GM21515 (cell line): ENCODE results near the gene NLGN4X.
"Not testable (repeated sequence)": the region's sequence is repeated elsewhere in the genome, so short reads cannot be mapped to it uniquely, and the experiment has no call there.

Source experiments
- ATAC-seq: cut with Tn5 transposase; IDR thresholded peaks from one replicate; pipeline ENCODE4 v1.9.1; 2021; ENCODE audit not compliant: unreplicated experiment

The NLGN4X gene

GRCh38 chrX:6015423-6015822 is 213.2 kb downstream of the NLGN4X start:
- no peak for ATAC-seq

DNA sequence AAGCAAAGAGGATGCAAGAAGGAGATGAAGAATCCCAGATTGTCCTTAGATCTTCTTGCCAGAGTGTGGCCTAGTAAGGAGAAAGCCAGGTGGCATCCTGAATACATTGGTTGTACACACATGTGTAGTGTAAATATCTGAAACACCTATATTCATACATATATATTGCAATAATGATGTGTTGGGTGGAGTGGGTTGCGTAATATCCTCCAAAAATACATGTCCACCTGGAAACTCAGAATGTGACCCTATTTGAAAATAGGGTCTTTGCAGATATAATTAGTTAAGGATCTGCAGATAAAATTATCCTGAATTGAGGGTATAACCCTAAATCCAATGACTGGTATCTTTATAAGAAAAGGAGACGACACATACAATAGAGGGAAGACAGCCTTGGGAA is 216.3 kb downstream of the NLGN4X start:
- ATAC-seq = no peak

DNA sequence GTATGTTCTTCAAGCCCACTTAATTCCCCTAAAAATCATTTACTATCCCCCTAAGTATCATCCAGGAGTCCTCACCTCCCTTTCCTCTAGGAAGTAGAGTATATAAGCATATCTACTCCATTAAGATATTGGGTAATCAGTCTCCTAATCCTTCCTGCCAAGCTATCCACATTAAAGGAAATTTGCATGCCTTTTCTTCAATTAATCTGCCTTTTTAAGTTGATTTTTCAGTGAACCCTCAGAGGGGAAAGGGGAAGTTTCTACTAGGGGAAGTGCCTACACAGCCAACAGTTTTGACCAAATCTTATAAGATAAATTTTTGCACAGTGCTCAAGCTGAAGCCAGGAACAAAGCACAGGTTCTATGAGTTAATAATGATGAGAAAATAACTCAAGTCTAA is 222.8 kb downstream of the NLGN4X start:
- ATAC-seq = no peak

DNA sequence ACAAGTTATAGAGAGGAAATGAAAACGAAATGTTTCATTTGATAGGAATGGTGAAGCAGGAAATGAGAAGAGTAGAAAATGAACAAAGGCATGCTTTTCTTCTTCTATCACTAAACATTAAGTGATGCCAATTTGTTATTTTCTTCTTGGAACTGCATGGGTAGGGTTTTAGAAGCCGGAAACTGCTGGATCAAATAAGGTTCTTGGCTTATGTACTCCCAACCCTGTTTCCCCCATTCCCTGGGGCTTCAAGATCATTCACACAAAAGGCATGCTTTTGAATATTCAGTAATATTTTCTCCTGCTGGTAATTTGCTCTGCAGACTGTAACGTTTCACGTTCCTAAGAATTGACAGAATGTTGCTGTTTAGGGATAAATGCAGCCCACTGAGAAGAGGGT is 224.1 kb downstream of the NLGN4X start:
- ATAC-seq = no peak

- no peak for ATAC-seq
Measured at GRCh38 chrX:6002056-6002455, 226.6 kb downstream of the NLGN4X start.

GRCh38 chrX:5998901-5999300 is 229.8 kb downstream of the NLGN4X start:
- no peak for ATAC-seq

DNA sequence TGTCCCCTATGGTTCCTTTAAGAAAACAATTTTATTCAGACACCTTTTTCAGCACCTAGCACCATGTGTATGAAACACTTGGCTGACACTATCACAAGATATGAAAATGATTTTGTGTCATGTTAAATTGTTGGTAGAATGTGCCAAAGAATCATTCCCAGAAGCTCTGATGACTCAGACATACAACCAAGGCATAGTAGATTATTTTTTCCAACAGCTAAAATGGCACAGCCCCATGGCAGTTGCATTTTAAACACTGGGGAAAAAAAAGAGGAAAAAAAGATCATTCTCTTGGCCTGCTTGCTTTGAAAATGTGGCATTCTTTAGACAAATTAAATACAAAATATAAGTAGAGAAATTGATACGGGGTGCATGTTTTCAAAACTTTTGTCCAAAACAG is 230.2 kb downstream of the NLGN4X start:
- ATAC-seq = no peak

DNA sequence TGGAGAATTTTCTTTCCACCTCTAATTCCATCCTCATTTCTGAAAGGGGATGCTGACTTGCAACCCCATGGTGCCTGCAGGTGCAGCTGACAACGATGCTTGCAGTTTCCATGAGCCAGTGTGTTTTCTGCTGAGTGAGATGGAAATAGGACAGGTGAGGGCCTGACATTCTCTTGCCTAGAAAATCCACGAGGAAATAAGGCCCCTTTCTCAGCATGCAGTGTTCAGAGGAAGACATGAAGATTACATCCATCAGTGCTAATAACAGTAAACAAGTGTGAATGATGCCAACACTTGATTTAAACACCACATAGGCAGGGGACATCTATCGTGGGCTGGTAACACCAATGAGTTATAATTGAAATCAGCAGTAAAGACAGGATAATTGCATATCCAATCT is 237.3 kb downstream of the NLGN4X start:
- no peak for ATAC-seq

DNA sequence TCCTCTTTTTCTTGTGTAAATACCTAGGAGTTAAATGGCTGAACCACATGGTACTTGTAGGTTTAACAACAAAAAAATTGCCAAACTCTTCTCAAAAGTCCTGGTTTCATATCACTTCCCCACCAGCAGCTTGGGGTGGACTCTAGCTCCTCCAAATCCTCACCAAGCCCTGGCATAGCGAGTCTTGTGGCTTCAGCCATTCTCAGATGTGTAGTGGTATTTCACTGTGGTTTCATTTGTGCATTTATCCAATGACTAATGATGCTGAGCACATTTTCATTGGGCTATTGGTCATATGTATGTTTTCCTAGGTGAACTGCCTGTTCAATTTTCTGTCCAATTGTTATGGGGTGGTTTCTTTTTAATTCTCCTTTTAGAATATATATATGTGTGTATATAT is 249.3 kb downstream of the NLGN4X start:
- no peak for ATAC-seq

GRCh38 chrX:5976332-5976731 is 252.3 kb downstream of the NLGN4X start:
- no peak for ATAC-seq

- ATAC-seq = no peak
Measured at GRCh38 chrX:5971300-5971699, 257.4 kb downstream of the NLGN4X start.

DNA sequence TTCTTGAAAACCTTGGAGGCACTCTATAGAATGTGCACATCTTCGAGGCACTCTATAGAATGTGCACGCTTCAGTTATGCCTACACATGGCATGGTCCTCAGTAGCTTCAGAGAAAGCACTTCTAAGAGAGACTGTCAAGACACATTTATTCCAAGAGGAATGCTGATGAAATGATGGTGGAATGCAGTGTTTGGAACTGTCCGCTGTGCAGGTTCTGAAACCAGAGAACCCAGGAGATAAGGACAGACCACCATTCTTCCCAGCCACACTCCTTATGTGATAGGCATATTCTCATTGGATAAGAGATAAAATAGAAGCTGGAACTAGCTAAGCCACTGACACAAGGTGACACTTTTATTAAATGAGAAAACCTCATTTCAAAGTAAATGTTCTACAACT is 263.3 kb downstream of the NLGN4X start:
- no peak for ATAC-seq

- ATAC-seq = no peak
Measured at GRCh38 chrX:5959286-5959685, 269.4 kb downstream of the NLGN4X start.

GRCh38 chrX:5958523-5958922 is 270.1 kb downstream of the NLGN4X start:
- no peak for ATAC-seq

DNA sequence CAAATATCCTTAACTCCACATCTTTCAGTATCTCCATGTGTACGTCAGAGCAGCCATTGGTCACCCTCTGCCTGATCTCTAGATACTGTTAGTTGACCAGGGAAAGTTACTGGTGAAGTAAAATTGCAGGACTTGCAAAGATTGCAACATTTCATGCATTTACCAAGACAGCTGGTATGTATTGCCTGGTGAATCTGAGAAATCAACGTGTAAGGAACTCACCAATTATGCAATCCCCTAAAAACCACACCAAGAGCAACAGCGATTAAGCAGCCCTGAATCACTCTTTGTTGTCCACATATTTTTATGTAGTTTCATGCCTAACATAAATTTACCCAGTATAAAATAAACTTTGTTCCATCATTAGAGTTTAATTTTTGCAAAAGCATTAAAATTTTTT is 271.2 kb downstream of the NLGN4X start:
- ATAC-seq = no peak

DNA sequence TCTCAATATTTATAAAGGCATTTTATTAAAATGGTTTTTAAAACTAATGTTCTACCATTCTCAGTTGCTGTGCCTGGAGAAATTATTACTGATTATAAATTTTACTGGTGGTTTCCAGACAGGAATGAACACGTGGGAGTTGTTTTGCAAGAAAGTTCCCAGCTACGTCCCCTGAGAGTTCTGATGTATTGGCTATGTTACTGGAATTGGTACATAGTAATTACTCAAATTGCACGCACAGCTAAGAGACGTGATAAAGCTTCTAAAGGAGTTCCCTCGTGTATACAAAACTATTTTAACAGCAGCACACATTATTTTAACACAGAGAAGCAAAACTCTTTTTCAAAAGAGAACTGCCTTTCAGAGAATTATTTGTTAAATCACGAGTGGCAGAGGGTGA is 292.2 kb downstream of the NLGN4X start:
- ATAC-seq = no peak

DNA sequence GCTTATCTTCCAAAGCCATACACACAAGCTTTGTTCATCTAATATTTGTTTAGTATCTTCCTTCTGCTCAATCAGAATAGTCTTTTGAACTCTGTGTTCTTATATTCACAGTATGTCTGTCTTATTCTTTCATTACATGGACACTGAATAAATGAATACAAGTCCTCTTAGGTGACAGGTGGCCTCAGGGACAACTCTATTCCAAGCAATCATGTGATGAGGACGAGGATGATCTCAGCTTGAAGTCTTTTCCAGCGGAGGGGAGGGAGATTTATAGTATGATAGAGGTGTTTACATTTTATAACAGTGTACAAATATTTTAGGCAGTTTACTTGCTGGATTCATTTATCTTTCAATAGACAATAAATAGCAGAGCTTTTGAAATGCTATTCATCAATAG is 300.4 kb downstream of the NLGN4X start:
- ATAC-seq = no peak

GRCh38 chrX:5916945-5917344 is 311.7 kb downstream of the NLGN4X start:
- no peak for ATAC-seq

- ATAC-seq = no peak
Measured at GRCh38 chrX:5915783-5916182, 312.9 kb downstream of the NLGN4X start.

DNA sequence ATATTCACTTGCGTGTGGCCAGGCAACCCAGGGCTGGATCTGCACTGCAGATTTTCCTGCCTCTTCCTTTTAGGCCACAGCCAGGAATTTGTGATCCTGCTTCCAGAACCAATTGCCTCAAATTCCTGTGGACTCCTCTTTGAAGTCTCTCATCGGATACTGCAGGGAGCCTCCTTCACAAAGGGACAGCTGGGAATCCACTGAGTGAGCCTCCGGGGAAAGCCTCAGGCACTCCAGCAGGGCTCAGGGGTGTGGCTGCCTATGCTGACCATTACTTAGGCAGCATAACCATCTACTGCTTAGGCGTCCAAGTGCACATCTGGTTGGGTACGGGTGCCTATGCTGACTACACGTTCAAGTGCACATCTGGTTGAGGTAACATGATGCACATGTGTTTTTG is 321.5 kb downstream of the NLGN4X start:
- ATAC-seq = no peak

DNA sequence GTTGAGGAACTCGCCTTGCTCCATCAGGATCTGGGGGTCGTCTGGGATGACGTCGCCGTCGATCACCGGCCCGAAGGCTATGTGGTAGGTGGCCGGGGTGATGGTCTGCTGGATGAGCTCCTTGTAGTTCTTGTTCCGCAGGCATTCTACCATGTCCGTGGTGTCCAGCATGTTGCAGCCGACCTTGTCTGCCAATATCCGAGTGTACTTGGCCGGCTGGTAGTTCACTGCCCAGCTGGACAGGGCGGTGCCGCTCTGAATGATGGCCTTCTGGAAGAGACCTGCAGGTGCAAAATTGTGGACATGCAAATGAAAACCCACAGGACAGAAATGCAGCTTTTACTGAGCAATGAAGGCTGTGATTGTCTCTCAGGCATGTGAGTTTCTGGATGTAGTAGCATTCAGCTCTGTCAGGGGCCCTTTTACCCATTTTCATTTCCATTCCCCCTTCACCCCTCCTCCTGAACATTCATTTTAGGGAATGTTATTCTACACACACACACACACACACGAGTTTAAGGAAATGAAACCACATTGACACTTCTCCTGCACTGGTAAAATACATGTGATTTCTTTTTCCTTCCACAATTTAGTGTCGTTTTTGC is 325.0 kb downstream of the NLGN4X start:
- ATAC-seq = not testable (repeated sequence)

GRCh38 chrX:5898463-5898862 is 330.2 kb downstream of the NLGN4X start:
- ATAC-seq = no peak

- ATAC-seq = no peak
Measured at GRCh38 chrX:5891378-5891777, 337.3 kb downstream of the NLGN4X start.
